Neural progenitor cell (in vitro differentiated cells): ENCODE measurements around the gene SLC25A26.

Experiments
- EZH2 ChIP-seq: fragments of 200-600 bp; sonication (generic); IDR thresholded peaks from 2 replicates; pipeline ENCODE4 v1.6.1; 2017; ENCODE audit warnings: antibody characterized with exemption, mild to moderate bottlenecking, moderate library complexity
- EZH2phosphoT487 ChIP-seq: fragments of 200-600 bp; sonication (generic); IDR thresholded peaks from 2 replicates; pipeline ENCODE4 v1.6.1; 2017; ENCODE audit warnings: antibody characterized with exemption
- TF ChIP-seq, protein P1 (sequence below): fragments of 200-600 bp; sonication (generic); IDR thresholded peaks from 2 replicates; pipeline ENCODE4 v1.5.1; 2017; ENCODE audit warnings: antibody characterized with exemption, mild to moderate bottlenecking

DNA sequence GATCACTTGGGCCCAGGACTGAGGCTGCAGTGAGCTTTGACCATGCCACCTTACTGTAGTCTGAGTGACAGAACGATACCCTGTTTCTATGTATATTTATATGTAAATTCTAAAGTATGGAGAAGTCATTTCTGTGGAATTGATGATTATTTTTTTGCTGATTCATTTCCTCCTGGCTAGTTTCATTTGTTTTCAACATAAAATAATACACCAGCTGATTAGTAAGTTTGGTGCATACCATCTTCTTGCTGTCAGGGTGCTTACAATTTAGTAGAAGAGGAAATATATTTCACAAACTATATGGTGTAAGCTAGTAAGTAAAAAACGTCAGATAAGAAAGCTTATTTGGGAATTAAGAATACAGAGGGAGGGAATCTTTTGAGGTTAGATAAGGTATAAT, 36.0 kb downstream of the SLC25A26 start:
- TF ChIP-seq, protein P1, sequence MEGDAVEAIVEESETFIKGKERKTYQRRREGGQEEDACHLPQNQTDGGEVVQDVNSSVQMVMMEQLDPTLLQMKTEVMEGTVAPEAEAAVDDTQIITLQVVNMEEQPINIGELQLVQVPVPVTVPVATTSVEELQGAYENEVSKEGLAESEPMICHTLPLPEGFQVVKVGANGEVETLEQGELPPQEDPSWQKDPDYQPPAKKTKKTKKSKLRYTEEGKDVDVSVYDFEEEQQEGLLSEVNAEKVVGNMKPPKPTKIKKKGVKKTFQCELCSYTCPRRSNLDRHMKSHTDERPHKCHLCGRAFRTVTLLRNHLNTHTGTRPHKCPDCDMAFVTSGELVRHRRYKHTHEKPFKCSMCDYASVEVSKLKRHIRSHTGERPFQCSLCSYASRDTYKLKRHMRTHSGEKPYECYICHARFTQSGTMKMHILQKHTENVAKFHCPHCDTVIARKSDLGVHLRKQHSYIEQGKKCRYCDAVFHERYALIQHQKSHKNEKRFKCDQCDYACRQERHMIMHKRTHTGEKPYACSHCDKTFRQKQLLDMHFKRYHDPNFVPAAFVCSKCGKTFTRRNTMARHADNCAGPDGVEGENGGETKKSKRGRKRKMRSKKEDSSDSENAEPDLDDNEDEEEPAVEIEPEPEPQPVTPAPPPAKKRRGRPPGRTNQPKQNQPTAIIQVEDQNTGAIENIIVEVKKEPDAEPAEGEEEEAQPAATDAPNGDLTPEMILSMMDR: no peak
- TF ChIP-seq EZH2 (no peak), EZH2phosphoT487 (no peak)
